ENCODE measurements around the gene PRSS53.

Gene PRSS53

DNA sequence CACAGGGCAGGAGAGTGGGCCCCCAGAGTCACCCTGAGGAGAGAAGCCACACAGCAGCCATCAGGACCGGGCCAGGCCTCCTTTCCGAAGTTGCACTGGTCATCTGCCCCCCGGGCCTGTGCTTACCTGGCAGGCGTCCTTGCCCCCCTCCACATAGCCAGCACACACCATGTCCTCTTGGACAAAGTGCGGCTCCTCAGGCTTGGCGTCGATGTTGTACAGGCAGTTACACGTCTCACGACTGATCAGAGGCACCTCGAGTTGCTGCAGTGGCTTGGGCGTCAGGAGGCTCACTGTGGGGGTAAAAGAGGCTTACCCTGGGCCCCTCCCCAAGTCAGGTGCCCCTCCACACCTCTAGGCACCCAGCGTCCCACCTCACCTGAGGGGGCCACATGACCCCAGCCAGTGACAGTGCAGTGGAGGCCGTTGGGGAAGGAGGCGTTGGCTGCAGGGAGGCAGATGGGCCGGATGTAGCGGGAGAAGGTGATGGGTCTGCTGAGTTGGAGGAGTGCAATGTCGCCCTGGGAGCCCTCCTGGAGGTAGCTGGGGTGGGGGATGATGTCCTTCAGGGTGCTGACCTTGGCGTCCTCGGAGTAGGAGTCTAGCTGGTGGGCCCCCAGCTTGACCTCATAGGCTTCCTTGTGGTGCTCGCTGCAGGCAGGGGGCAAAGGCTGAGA, 43.7 kb upstream of the PRSS53 start:
- TF ChIP-seq, protein P1, sequence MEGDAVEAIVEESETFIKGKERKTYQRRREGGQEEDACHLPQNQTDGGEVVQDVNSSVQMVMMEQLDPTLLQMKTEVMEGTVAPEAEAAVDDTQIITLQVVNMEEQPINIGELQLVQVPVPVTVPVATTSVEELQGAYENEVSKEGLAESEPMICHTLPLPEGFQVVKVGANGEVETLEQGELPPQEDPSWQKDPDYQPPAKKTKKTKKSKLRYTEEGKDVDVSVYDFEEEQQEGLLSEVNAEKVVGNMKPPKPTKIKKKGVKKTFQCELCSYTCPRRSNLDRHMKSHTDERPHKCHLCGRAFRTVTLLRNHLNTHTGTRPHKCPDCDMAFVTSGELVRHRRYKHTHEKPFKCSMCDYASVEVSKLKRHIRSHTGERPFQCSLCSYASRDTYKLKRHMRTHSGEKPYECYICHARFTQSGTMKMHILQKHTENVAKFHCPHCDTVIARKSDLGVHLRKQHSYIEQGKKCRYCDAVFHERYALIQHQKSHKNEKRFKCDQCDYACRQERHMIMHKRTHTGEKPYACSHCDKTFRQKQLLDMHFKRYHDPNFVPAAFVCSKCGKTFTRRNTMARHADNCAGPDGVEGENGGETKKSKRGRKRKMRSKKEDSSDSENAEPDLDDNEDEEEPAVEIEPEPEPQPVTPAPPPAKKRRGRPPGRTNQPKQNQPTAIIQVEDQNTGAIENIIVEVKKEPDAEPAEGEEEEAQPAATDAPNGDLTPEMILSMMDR (IDR thresholded peaks at IDR 0.05; ENCODE audit: low read depth, low read length), result no peak
- H3K4me3 ChIP-seq (ENCODE audit: low read depth, low read length), result no peak overlapping the region

DNA sequence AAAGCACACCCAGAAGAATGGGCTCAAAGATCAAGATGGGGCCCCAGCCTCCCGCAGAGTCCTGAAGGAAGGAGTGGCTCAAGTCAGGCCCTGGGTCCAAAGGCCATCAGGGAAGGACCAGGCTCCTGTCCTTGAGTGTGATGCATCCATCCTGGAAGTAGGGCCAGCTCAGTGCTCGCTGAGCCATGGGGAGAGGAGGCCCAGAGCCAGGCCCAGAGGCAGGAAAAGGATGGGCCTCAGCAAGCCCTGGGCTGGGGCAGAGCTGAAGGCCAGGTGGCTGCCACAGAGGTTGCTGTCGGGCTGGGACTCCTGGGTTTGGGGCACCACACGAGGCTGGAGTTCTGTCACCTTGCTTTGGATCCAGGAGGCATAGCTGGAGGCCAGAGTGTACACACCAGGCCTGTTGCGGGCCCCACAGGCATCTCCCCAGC, 43.1 kb upstream of the PRSS53 start:
- TF ChIP-seq, protein P1 (IDR thresholded peaks at IDR 0.05; ENCODE audit: low read depth, low read length), result no peak
- no peak overlapping the region for H3K4me3 ChIP-seq (ENCODE audit: low read depth, low read length)

DNA sequence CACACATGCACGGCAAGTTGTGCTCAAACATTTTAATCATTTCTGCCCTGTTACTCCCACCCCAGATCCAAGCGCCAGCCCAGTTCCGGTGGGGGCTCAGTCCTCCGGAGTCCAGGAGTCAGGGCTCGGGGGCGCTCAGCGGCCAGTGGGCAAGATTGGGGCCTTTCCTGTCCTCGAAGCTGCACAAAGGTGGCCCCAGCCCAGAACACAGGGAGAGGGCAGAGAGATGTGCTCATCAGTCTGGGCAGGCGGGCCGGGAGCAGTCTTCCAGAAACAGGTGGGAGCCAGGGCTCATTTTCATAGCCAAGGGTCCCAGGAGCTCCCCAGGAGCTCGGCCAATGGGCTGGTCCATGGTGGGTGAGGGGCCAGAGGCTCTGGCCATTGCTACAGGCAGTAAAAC, 42.7 kb upstream of the PRSS53 start:
- TF ChIP-seq, protein P1 (IDR thresholded peaks at IDR 0.05; ENCODE audit: low read depth, low read length), result no peak
- no peak overlapping the region for H3K4me3 ChIP-seq (ENCODE audit: low read depth, low read length)

DNA sequence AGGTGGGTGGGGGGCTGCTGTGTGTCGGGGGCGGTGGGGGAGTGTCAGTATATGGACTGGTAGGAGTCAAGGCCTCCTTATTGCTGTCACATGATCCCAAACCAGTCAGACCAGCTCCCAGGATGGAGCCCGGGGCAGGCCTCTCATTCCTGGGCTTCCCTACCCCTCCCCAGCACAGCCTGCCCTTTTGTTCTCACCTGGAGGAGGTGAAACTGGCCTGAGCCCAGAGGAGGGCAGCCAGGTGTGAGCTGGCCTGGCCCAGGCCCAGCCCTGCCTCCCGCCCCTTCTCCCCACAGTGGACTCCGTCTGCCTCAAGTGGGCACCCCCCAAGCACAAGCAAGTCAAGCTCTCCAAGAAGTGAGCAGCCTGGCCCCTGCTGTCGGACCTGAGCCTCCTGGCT, 42.2 kb upstream of the PRSS53 start:
- TF ChIP-seq, protein P1 (IDR thresholded peaks at IDR 0.05; ENCODE audit: low read depth, low read length), result no peak
- H3K4me3 ChIP-seq (ENCODE audit: low read depth, low read length), result no peak overlapping the region

DNA sequence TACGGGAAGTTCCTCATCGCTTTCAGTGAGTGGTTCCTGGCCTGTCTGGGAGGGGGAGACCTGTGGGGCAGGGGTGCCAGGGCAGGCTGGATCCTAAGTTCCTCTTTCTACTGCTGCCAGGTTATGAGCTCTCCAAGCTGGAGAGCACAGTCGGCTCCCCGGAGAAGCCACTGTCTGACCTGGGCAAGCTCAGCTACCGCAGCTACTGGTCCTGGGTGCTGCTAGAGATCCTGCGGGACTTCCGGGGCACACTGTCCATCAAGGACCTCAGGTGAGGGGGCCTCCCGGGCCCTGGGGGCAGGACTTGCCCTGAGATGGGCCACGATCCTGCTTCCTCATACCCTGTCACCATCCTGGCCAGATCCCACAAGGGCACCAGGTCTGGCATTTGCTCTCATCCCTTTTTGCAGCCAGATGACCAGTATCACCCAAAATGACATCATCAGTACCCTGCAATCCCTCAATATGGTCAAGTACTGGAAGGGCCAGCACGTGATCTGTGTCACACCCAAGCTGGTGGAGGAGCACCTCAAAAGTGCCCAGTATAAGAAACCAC, 41.7 kb upstream of the PRSS53 start:
- TF ChIP-seq, protein P1 (IDR thresholded peaks at IDR 0.05; ENCODE audit: low read depth, low read length), result no peak
- H3K4me3 ChIP-seq (ENCODE audit: low read depth, low read length), result no peak overlapping the region

DNA sequence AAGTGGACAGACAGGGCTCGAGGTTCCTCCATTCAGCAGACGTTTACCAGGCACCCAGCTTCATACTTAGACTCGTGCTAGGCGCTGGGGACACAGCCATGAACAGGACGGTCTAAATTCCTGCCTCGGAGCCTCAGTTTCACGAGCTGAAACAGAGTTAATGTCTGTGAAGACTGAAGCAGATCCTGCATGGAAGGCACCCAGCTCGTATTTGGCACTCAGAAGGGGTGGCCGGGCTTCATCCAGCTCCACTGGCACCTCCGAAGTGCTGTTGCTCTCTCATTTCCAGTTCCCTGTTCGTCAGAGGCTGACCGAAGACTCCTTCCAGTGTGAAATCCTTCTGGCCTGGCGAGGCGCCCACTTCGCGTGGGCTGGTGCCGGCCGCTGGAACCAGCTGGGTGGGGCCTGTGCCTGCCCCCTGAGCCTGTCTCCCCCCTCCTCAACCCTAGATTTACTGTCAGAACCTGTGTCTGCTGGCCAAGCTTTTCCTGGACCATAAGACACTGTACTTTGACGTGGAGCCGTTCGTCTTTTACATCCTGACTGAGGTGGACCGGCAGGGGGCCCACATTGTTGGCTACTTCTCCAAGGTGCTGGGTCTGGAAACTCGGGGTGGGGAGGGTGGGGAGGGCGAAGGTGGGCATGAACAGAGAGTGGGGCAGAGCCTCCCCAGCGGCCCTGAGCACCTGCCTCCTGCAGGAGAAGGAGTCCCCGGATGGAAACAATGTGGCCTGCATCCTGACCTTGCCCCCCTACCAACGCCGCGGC, 41.0 kb upstream of the PRSS53 start:
- no peak overlapping the region for H3K4me3 ChIP-seq (ENCODE audit: low read depth, low read length)
- TF ChIP-seq, protein P1 (IDR thresholded peaks at IDR 0.05; ENCODE audit: low read depth, low read length), result no peak

All from WI38 (cell line).